Sigmoid colon (tissue), 7 donors: Measurements from ENCODE around the gene WIPF3. TPM values are rescaled to one million over a fixed set of nuclear protein-coding genes. Genes with fewer than 3 reads are reported as not detected.

Source experiments
- DNase-seq: peaks from one replicate; pipeline ENCODE4 v3.0.0-alpha.2; 2019
- H3K27ac ChIP-seq, 4 donors: fragments of 200-600 bp; sonication (generic); one replicate each; pipeline ENCODE4 v1.5.1; 2016 to 2019; ENCODE audit warnings: mild to moderate bottlenecking in 1 of 4
- H3K27me3 ChIP-seq, 3 donors: fragments of 200-600 bp; sonication (generic); one replicate each; pipeline ENCODE4 v1.5.1; 2019; ENCODE audit warnings: mild to moderate bottlenecking in 1 of 3
- H3K36me3 ChIP-seq, 4 donors: fragments of 200-600 bp; sonication (generic); one replicate each; pipeline ENCODE4 v1.5.1; 2016 to 2019
- H3K4me1 ChIP-seq, 4 donors: fragments of 200-600 bp; sonication (generic); one replicate each; pipeline ENCODE4 v1.5.1; 2017 to 2019
- H3K4me3 ChIP-seq, 4 donors: fragments of 200-600 bp; sonication (generic); one replicate each; pipeline ENCODE4 v1.5.1; 2017 to 2019; ENCODE audit warnings: mild to moderate bottlenecking in 2 of 4, moderate library complexity in 1 of 4
- H3K9me3 ChIP-seq, 4 donors: fragments of 200-600 bp in 3 of 4; sonication (generic) in 3 of 4; one replicate each; pipeline versions ENCODE4 v1.5.1 to v1.6.1; 2013 to 2019
- CTCF ChIP-seq, 4 experiments: fragments of 450-650 bp in 3 of 4; fragments of 200-600 bp in 1 of 4; IDR thresholded peaks; one replicate each; pipeline ENCODE4 v1.5.1; 2016 to 2019; ENCODE audit warnings: antibody characterized with exemption in 4 of 4, mild to moderate bottlenecking in 3 of 4, moderate library complexity in 2 of 4
- EP300 ChIP-seq, 4 donors: sonication (generic); formaldehyde crosslinking; IDR thresholded peaks; one replicate each; pipeline ENCODE4 v1.6.1; 2017; ENCODE audit warnings: antibody characterized with exemption in 4 of 4
- POLR2A ChIP-seq, 2 donors: fragments of 450-650 bp; IDR thresholded peaks; one replicate each; pipeline ENCODE4 v1.6.1; 2016; ENCODE audit warnings: antibody characterized with exemption in 2 of 2, mild to moderate bottlenecking in 2 of 2, moderate library complexity in 2 of 2
- POLR2AphosphoS5 ChIP-seq, 4 donors: sonication (generic); formaldehyde crosslinking; IDR thresholded peaks; one replicate each; pipeline ENCODE4 v1.6.1; 2017; ENCODE audit warnings: antibody characterized with exemption in 4 of 4
- WGBS, 2 donors: extraction: QIAGEN DNeasy Blood & Tissue Kit; methylation state at CpG; one replicate each; pipeline ENCODE4 v1.1.7; 2013; 5-methylcytosine and 5-hydroxymethylcytosine counted together
- intact Hi-C: fragments of 100-400 bp; cut with DNase I; formaldehyde crosslinking; loops from one replicate; pipeline ENCODE4 v1.15.1; 2023
- polyA plus RNA-seq, 3 donors: library from polyadenylated mRNA; stranded (reverse); fragments of 200-250 nt; gene quantifications; one replicate each; pipeline ENCODE4 v1.2.3, GENCODE V29; 2013
- total RNA-seq, 4 donors: library from RNA; depleted of rRNA; stranded (reverse); fragments of >200 nt; gene quantifications; one replicate each; pipeline ENCODE4 v1.1.0, GENCODE V29; 2016
- donor health status: healthy with polysubstance abuse.
- donor health status: Bipolar disorder and iron deficiency.
- donor health status: healthy.

Gene WIPF3
- total and polyA plus RNA-seq, 7 donors = 0.46 to 4.7 (median 0.71) TPM

GRCh38 chr7:29937132-29937531 is 130.8 kb downstream of the WIPF3 start:
- Histone ChIP-seq H3K27ac (no peak overlapping the region), H3K9me3 (no peaks in the 10 kb centered on the region), H3K36me3 (peaks cover 14 to 87% (median 31%) of the 10 kb centered on the region in 4 donors), H3K4me3 (no peak overlapping the region), H3K27me3 (no peaks in the 10 kb centered on the region), H3K4me1 (no peaks in the 10 kb centered on the region)
- intact Hi-C loops = no loop called here
- DNase-seq = no peak
- TF ChIP-seq POLR2AphosphoS5 (IDR thresholded peaks at IDR 0.05) (no peak), POLR2A (IDR thresholded peaks at IDR 0.05) (no peak), EP300 (IDR thresholded peaks at IDR 0.05) (no peak), CTCF (IDR thresholded peaks at IDR 0.05) (no peak)
- 94% methylated on average over 3 of the region's 3 CpGs for WGBS, 2 donors

- H3K27ac ChIP-seq = no peak overlapping the region
- 87 to 96% methylated on average over 2 of the region's 2 CpGs for WGBS, 2 donors
- TF ChIP-seq EP300 (IDR thresholded peaks at IDR 0.05) = no peak
- TF ChIP-seq POLR2A (IDR thresholded peaks at IDR 0.05) = no peak
- no peak for TF ChIP-seq POLR2AphosphoS5 (IDR thresholded peaks at IDR 0.05)
- no peak for TF ChIP-seq CTCF (IDR thresholded peaks at IDR 0.05)
- no peaks in the 10 kb centered on the region for H3K27me3 ChIP-seq
- no peaks in the 10 kb centered on the region for H3K4me1 ChIP-seq
- no peaks in the 10 kb centered on the region for H3K9me3 ChIP-seq
- DNase-seq = no peak
- intact Hi-C loops = loop anchor here (10.0 kb wide), 1 partner anchor 125 kb away; no protein-coding TSS in a partner anchor
- peaks cover 29 to 97% (median 46%) of the 10 kb centered on the region in 4 donors for H3K36me3 ChIP-seq
- no peak overlapping the region for H3K4me3 ChIP-seq
These were observed 133.9 kb downstream of the WIPF3 start for GRCh38 chr7:29940199-29940598.

- Histone ChIP-seq H3K27ac (no peak overlapping the region), H3K4me3 (no peak overlapping the region), H3K9me3 (no peaks in the 10 kb centered on the region), H3K36me3 (peaks cover 17 to 66% (median 28%) of the 10 kb centered on the region in 4 donors), H3K27me3 (no peaks in the 10 kb centered on the region), H3K4me1 (no peaks in the 10 kb centered on the region)
- TF ChIP-seq CTCF (IDR thresholded peaks at IDR 0.05) (no peak), POLR2AphosphoS5 (IDR thresholded peaks at IDR 0.05) (no peak), EP300 (IDR thresholded peaks at IDR 0.05) (no peak), POLR2A (IDR thresholded peaks at IDR 0.05) (no peak)
- intact Hi-C loops = loop anchor here (10.0 kb wide), 1 partner anchor 119 kb away; no protein-coding TSS in a partner anchor
- 65 to 92% methylated on average over 4 of the region's 4 CpGs for WGBS, 2 donors
- no peak for DNase-seq
These were observed 139.0 kb downstream of the WIPF3 start for GRCh38 chr7:29945259-29945809.

GRCh38 chr7:29946428-29947186 is 140.3 kb downstream of the WIPF3 start:
- intact Hi-C loops = loop anchor here (10.0 kb wide), 1 partner anchor 118 kb away; no protein-coding TSS in a partner anchor
- no peak for TF ChIP-seq POLR2A (IDR thresholded peaks at IDR 0.05)
- no peak for TF ChIP-seq EP300 (IDR thresholded peaks at IDR 0.05)
- peak in 1 of 4 experiments; percentile 9 for TF ChIP-seq CTCF (IDR thresholded peaks at IDR 0.05)
- peak in 2 of 4 donors; percentile 23 for TF ChIP-seq POLR2AphosphoS5 (IDR thresholded peaks at IDR 0.05)
- H3K27ac ChIP-seq = no peak overlapping the region
- H3K27me3 ChIP-seq = no peaks in the 10 kb centered on the region
- no peaks in the 10 kb centered on the region for H3K4me1 ChIP-seq
- 89 to 90% methylated on average over 5 of the region's 5 CpGs for WGBS, 2 donors
- DNase-seq = no peak
- no peak overlapping the region for H3K4me3 ChIP-seq
- peaks cover 17 to 66% (median 28%) of the 10 kb centered on the region in 4 donors for H3K36me3 ChIP-seq
- H3K9me3 ChIP-seq = no peaks in the 10 kb centered on the region
